Measurements from ENCODE around the gene UBE2U. TPM values are rescaled to one million over a fixed set of nuclear protein-coding genes. Genes with fewer than 3 reads are reported as not detected.
"Not testable (repeated sequence)": the region's sequence is repeated elsewhere in the genome, so short reads cannot be mapped to it uniquely, and the experiment has no call there.

UBE2U gene
- total RNA-seq, 1 experiment from 2014 or later = not detected

DNA sequence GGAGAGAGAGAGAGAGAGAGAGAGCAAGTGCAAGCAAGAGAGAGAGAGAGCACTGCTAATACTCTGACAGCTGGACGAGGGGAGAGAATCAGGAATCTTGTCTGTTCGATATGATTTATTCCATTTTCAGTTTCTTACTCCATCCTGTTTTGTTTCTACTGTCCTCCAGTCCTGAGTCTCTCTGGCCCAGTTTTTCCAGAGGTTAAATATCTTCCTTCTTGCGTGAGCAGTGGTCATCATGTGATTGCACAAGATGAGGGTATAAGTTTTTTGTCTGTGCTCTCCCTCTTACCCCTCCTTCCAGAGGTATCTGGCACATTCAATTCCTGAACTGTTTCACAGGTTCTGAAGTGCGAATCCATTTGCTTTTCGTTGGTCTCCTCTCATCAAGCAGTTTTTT, 16.8 kb downstream of the UBE2U start:
- ChIA-PET CTCF (no interaction called here), POLR2A (no interaction called here)
- intact Hi-C loops (cut with micrococcal nuclease) = no loop called here
- Mint-ChIP-seq H3K27me3 (ENCODE audit: insufficient read depth, unreplicated experiment) (no peaks in the 10 kb centered on the region), H3K9me3 (ENCODE audit: unreplicated experiment) (no peaks in the 10 kb centered on the region), H3K27ac (ENCODE audit: low read depth, unreplicated experiment) (no peak overlapping the region), H3K36me3 (ENCODE audit: insufficient read depth, unreplicated experiment) (peaks cover 6% of the 10 kb centered on the region), H3K4me1 (ENCODE audit: insufficient read depth, unreplicated experiment) (peaks cover 12% of the 10 kb centered on the region), H3K4me3 (ENCODE audit: unreplicated experiment) (no peak overlapping the region)
- BruUV-seq (replicated peaks) = no TSS peak
- no peak for DNase-seq (ENCODE audit: unreplicated experiment)
- TF ChIP-seq, protein P1, sequence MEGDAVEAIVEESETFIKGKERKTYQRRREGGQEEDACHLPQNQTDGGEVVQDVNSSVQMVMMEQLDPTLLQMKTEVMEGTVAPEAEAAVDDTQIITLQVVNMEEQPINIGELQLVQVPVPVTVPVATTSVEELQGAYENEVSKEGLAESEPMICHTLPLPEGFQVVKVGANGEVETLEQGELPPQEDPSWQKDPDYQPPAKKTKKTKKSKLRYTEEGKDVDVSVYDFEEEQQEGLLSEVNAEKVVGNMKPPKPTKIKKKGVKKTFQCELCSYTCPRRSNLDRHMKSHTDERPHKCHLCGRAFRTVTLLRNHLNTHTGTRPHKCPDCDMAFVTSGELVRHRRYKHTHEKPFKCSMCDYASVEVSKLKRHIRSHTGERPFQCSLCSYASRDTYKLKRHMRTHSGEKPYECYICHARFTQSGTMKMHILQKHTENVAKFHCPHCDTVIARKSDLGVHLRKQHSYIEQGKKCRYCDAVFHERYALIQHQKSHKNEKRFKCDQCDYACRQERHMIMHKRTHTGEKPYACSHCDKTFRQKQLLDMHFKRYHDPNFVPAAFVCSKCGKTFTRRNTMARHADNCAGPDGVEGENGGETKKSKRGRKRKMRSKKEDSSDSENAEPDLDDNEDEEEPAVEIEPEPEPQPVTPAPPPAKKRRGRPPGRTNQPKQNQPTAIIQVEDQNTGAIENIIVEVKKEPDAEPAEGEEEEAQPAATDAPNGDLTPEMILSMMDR (IDR thresholded peaks at IDR 0.05; ENCODE audit: unreplicated experiment) = no peak

GRCh38 chr1:64223329-64224151, 20.1 kb downstream of the UBE2U start:
- H3K36me3 Mint-ChIP-seq (ENCODE audit: insufficient read depth, unreplicated experiment) = peaks cover 6% of the 10 kb centered on the region
- no TSS peak for BruUV-seq (replicated peaks)
- H3K27ac Mint-ChIP-seq (ENCODE audit: low read depth, unreplicated experiment) = peak overlapping the region; percentile 26
- CTCF ChIA-PET = interaction anchor here (1.4 kb wide), 1 partner anchor 20 kb away, joined by 4 read pairs; no protein-coding TSS in a partner anchor
- H3K4me3 Mint-ChIP-seq (ENCODE audit: unreplicated experiment) = no peak overlapping the region
- peak; percentile 42 for DNase-seq (ENCODE audit: unreplicated experiment)
- H3K9me3 Mint-ChIP-seq (ENCODE audit: unreplicated experiment) = no peaks in the 10 kb centered on the region
- no peaks in the 10 kb centered on the region for H3K27me3 Mint-ChIP-seq (ENCODE audit: insufficient read depth, unreplicated experiment)
- TF ChIP-seq, protein P1 (IDR thresholded peaks at IDR 0.05; ENCODE audit: unreplicated experiment) = no peak
- POLR2A ChIA-PET = interaction anchor here (0.7 kb wide), 1 partner anchor 1234 kb away, joined by 3 read pairs; no protein-coding TSS in a partner anchor
- H3K4me1 Mint-ChIP-seq (ENCODE audit: insufficient read depth, unreplicated experiment) = peaks cover 12% of the 10 kb centered on the region
- intact Hi-C loops (cut with micrococcal nuclease) = no loop called here

DNA sequence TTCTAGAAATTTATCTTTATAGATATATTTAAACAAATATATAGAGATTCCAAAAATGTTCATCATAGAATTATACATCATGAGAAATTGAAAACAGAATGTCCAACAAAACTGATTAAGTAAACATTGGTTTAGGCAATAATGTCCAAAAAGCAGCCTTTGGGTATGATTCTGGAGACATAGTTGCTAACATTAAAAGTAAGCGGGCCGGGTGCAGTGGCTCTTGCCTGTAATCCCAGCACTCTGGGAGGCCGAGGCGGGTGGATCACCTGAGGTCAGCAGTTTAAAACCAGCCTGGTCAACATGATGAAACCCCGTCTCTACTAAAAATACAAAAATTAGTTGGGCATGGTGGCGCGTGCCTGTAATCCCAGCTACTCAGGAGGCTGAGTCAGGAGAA, 20.8 kb downstream of the UBE2U start:
- BruUV-seq (replicated peaks); intact Hi-C loops (cut with micrococcal nuclease); H3K4me3 Mint-ChIP-seq (ENCODE audit: unreplicated experiment); CTCF ChIA-PET; H3K27me3 Mint-ChIP-seq (ENCODE audit: insufficient read depth, unreplicated experiment); H3K36me3 Mint-ChIP-seq (ENCODE audit: insufficient read depth, unreplicated experiment); H3K9me3 Mint-ChIP-seq (ENCODE audit: unreplicated experiment); POLR2A ChIA-PET; DNase-seq (ENCODE audit: unreplicated experiment): not testable (repeated sequence)
- H3K4me1 Mint-ChIP-seq (ENCODE audit: insufficient read depth, unreplicated experiment) = peaks cover 12% of the 10 kb centered on the region
- peak overlapping the region; percentile 26 for H3K27ac Mint-ChIP-seq (ENCODE audit: low read depth, unreplicated experiment)

GRCh38 chr1:64228167-64228957, 24.9 kb downstream of the UBE2U start:
- ChIA-PET CTCF (interaction anchor here (0.9 to 1.2 kb wide), 2 partner anchors 14 to 554 kb away, joined by 3 to 4 read pairs; no protein-coding TSS in a partner anchor), POLR2A (no interaction called here)
- H3K27ac Mint-ChIP-seq (ENCODE audit: low read depth, unreplicated experiment) = no peak overlapping the region
- H3K4me1 Mint-ChIP-seq (ENCODE audit: insufficient read depth, unreplicated experiment) = peaks cover 8% of the 10 kb centered on the region
- no peak overlapping the region for H3K4me3 Mint-ChIP-seq (ENCODE audit: unreplicated experiment)
- TF ChIP-seq, protein P1 (IDR thresholded peaks at IDR 0.05; ENCODE audit: unreplicated experiment) = no peak
- DNase-seq (ENCODE audit: unreplicated experiment) = no peak
- BruUV-seq (replicated peaks) = no TSS peak
- peaks cover 5% of the 10 kb centered on the region for H3K36me3 Mint-ChIP-seq (ENCODE audit: insufficient read depth, unreplicated experiment)
- H3K9me3 Mint-ChIP-seq (ENCODE audit: unreplicated experiment) = no peaks in the 10 kb centered on the region
- intact Hi-C loops (cut with micrococcal nuclease) = no loop called here
- H3K27me3 Mint-ChIP-seq (ENCODE audit: insufficient read depth, unreplicated experiment) = peaks cover under 1% of the 10 kb centered on the region

Data from MCF 10A (cell line).